CMK (cell line): Measurements from ENCODE around the gene STAB2.
"Not testable (repeated sequence)": the region's sequence is repeated elsewhere in the genome, so short reads cannot be mapped to it uniquely, and the experiment has no call there.

ENCODE experiments used
- DNase-seq: peaks from one replicate; pipeline ENCODE4 v3.0.0-alpha.2; 2010; ENCODE audit warnings: low read depth

STAB2 gene

DNA sequence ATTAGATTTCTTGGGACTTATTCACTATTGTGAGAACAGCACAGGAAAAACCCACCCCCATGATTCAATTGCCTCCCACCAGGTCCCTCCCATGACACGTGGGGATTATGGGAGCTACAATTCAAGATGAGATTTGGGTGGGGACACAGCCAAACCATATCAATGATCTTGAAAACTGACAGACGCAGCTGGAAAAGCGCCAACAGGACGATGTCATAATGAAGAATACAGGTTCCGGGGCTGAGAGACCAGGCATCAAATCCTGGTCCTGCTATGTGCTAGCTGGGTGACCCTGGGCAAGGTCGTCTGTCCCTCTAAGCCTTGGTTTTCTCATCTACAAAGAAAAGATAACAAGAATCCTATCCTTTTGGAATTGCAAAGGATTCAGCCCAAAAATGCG lies 222.6 kb downstream of the STAB2 start:
- DNase-seq = not testable (repeated sequence)

DNA sequence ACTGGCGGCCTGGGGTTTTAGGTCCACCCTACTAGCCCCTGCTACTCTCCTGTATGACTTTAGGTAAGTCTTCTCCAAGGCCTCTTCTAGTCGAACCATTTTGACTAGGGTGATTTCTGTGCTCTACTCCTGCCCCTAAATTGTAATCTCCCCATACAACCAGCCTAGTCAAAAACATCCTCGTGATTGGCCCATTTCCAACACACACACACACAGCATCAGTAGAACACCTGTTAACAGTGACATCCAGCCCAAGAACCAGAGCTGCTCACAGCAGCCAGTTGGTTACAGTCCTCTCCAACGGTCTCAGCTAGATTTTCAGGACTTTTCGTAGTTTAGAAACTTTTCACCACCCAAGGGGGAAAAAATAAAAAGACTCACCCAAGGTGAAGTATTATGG lies 223.0 kb downstream of the STAB2 start:
- no peak for DNase-seq

DNA sequence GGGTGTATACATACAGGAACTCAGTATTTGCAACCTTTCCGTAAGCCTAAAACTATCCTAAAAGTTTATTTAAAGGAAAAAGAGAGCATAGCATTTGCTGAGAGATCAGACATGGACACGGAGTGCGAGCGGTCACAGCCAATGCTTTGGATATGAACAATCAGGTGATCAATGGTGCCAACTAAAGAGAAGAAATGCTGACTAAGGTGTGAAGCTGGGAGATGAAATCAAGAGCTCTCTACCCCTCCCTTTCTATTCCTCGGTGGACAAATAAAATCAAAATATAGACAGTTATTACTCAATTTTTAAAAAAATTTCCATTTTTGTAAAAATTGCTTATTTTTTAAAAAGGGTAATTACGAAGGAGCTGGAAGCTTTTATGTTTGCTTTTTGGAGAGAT lies 224.7 kb downstream of the STAB2 start:
- DNase-seq = no peak

GRCh38 chr12:103812789-103813188 lies 225.7 kb downstream of the STAB2 start:
- DNase-seq = no peak

DNA sequence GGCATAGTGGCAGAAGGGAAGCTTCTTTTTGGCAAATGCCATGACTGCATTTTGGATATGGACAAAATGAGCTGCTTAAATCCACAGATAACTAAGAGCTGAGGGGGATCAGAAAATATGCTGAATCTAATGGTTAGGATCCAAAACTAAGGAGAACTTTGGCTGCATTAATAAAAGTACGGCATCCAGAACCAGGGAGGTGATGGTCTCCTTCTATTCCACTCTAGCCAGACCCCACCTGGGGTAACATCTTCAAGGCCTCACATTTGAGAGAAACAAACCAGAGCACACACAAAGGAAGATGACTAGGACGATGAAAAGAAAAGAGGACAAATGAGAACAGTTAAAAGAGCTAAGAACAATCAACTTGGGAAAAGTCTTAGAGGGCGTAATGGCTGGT lies 226.4 kb downstream of the STAB2 start:
- DNase-seq = no peak

DNA sequence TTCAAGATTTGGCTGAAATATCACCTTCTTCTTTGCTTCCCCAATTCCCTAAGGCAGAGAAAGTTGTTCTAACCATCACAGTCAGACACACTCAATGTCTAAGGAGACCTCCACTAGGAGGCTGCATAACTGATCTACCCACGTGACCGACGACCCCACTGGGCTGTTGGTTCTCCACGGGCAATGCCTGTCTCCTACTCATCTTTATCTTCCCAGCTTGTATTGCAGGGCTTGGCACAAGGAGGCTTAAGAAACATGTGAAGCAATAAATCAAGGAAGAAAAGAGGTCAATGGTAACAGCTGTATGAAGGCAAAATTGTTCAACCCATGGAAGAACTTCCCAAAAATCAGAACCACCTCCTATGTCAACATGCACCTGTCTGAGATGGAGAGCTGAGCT lies 226.9 kb downstream of the STAB2 start:
- no peak for DNase-seq

DNA sequence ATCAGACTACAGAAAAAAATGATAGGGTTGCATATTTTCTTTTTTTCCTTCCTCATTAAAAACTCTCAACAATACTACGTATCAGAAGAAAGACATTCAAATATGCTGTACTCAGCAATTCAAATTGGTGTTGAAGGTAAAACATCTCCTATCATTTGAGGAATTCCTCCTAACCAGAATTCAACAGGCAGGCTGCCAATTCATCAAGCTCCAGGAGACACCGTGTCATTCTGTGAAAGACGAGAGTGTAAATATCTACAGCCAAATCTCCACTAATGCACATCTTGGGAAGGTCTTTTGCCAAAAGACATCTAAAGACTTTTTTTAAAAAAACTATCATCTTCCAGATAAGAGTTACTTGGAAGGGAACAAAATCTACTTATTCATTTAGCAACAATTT lies 227.4 kb downstream of the STAB2 start:
- no peak for DNase-seq
